Activated effector memory CD4-positive, alpha-beta T cell treated with anti-CD3 and anti-CD28 coated beads, Interleukin-2, amount 50 U/mL, for 16 hours (primary cell): ENCODE data around the gene DAW1.
"Not testable (repeated sequence)": the region's sequence is repeated elsewhere in the genome, so short reads cannot be mapped to it uniquely, and the experiment has no call there.

Experiments used
- DNase-seq: peaks from one replicate; pipeline ENCODE4 v3.0.0-alpha.2; 2020

Gene DAW1

DNA sequence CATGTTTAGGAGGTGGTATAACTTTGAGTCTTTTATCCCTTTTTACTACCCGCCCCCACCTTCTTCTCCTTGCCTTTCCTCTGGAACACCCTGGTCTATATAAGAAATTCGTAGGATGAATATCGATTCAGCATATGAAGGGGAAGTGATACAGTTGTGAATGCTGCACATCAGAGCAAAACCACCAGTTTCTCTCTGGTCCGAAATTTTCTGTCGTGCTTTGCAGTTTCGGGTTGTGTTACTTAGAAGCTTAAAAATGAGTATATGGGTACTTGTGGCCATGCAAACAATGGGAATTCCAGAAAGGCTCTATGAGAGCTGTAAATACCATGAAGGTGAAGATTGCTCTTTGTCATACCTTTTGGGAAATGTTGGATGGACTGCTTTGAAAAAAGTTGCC is 60.6 kb downstream of the DAW1 start:
- no peak for DNase-seq

DNA sequence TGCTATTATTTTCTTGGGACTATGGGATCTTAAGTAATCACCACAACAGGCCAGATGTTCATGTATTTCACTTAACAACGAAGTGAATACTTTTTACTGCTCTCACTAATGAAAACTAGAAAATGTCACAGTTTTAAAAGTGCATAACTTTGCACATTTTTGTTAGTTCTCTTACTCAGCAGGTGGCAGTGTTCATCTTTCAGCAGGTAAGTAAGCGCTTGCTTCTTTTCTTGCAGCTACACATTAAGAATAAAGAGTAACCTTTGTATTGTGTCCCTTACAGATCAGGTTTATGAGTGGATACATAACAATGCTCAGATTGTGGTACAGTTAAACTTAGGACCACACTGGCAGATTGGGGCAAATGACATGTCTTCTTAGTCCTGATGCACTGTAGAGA is 61.0 kb downstream of the DAW1 start:
- no peak for DNase-seq

DNA sequence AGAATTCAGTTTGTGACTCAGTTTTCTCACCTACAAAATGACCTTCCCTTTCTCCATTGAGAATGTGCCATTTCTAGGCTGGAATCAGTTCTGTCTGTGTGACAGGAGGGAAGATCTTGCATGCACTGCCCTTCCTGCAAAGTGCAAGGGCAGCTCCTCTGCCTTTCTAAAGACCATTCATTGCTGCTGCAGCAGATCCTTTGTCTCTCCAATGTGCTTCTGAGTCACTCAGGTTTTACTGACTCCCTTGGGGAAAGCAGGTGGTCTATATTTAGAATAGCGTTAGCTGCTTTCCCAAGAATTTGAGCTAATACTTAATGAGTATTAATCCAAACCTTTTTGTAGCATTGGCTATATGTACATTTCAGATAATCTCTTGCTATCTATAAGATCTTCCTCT is 62.5 kb downstream of the DAW1 start:
- DNase-seq = no peak

DNA sequence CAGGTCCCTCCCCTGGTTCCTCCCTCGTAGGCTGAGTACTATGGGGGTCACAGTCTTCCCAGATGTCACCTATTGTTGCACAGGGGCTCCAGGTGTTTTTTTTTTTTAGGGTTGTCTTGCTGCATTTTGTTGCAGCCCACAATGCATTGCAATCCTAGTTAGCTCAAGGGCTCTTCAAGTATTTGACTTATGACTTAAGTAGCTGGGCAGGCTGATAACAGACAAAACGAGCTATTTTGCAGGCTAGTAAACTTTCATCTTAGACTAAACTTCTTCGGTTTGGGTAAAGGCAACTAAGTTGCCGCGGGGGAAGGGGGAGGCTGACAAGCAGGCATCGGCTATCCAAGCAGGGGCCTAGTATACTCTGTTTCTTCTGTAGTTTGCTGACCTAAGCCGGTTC is 64.8 kb downstream of the DAW1 start:
- not testable (repeated sequence) for DNase-seq

DNA sequence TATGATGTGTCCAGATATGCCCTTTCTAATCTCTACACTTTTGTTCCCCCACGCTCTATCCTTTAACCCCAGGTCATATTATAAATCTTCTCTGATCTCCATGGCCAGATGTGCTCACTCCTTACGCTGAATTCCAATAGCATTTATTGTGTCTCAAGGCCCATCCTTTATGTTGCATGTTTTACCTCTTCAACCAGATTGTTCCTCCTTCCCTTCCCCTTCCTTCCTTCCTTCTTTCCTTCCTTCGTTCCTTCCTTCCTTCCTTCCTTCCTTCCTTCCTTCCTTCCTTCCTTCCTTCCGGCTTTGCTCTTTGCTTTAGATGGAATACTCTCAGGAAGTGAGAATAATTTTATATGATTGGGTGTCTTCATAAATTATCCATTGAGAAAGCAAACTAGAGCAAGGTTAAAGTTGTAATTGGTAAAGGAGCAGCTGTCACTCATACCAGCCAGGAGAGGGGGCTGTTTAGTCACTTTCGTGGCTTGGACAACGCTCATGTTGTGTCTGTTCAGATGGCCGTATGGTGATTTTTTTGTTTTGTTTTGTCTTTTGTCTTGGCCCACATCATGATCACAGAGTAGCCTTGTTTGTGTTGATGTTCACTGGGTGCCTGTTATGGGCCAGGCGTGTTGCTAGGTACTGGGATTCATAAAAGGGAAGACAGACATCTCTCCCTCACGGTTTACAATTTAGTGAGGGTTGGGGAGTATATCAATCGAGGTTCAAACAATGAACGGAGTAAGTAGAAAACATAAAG is 68.0 kb downstream of the DAW1 start:
- DNase-seq = no peak

DNA sequence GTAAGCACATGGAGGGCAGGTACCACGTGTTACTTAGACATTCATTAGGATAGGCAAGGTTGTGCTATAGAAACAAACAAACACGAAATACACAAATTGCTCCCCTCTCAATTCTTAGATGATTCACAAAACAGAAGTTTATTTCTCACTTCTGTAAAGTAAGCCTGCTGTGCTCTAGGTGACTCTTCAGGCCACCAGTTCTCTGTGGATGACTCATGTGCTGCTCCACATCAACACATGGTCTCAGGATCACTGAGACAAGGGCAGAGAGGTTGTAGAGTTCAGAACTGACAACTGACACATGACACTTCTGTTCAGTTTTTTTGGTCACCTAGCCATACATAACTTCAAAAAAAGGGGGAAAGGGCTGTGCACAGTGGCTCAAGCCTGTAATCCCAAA is 70.6 kb downstream of the DAW1 start:
- no peak for DNase-seq

DNA sequence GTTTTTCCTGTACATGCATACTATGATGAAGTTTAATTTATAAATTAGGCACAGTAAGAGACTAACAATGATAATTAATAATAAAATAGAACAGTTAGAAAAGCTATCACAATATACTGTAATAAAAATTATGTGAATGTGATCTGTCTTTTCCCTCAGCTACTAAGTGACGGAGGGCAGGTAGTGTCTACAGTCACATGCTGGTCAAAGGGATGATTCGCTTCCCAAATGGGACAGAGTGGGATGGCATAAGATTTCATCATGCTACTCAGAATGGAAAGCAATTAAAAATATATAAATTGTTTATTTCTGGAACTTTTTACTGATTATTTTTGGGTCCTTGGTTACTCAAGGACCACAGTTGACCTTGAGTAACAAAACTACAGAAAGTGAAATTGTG is 71.5 kb downstream of the DAW1 start:
- no peak for DNase-seq

DNA sequence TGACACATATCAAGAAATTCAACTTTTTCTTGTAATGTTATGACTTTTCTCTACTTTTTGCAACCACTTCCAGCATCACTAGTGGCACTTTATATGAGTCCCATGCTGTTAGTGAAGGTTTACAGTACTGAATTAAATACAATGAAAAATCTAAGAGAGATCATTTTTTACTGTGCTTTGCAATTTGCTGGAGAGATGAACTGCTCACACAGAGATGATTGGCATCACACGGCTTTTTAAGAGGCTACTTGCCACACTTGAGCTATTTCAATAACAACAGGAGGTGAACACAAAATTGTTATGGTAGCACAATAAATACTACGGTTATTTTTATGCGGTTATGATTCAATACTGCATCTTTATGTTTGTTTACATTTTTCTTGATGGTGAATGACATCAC is 88.9 kb downstream of the DAW1 start:
- no peak for DNase-seq

DNA sequence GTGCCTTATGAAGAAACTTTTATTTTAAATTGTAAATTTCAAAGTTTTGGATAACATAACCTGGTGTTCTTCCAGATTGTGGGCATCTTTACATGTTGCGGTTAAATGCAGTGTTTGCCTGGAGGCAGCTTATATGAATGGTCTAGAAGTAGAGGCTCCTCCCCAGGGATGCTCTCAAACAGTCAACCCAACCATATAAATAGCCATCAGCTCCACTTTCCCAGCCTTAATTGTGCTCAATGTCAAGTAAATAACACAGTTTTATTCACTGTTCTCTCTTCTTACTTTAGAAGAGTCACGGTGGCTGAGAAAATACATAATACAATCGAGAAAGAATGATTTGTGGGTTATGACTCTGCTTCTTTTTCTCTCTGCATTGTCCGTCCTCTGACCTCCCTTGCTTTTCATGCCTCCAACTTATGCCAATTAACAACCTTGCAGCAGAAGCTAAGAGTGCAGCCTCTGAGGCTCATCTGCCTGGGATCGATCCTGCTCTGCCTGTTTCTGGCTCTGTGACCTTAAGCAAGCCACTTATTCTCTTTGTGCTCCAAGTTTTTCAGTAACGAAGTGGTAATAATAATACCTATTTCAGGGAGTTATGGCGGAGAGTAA is 100.3 kb downstream of the DAW1 start:
- DNase-seq = no peak

DNA sequence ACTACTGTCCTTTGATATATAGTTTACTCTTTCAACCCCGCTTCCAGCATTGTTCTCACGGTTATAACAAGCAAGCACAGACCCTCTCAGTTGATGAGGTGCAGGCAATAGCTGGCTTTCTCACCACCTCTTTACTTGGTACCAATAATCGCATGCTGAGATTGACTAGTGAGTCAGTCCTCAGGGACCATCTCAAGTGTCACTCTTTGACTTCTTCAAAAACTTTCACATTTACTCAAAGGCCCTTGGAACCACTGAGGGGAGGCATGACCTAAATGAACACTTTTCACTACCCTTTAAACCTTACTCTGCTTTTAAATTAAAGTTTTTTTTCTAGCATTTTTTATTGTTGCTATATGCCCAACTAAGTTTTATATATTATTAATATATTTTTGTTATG is 101.8 kb downstream of the DAW1 start:
- DNase-seq = no peak
